CD4-positive, alpha-beta T cell treated with Interleukin-2 at 100 ng/mL for 4 hours (primary cell): ENCODE measurements around the gene MRM3.
"Not testable (repeated sequence)": the region's sequence is repeated elsewhere in the genome, so short reads cannot be mapped to it uniquely, and the experiment has no call there.

ENCODE experiments used
- DNase-seq: peaks from one replicate; pipeline ENCODE4 v3.0.0-alpha.2; 2020; ENCODE audit warnings: low spot score

Gene MRM3

GRCh38 chr17:781805-782731, at the start of gene MRM3, which contains the start of gene GLOD4:
MRM3 (plus strand) TSS chr17:782353; CDS start chr17:782379, 26 bp downstream.
GLOD4 (minus strand) TSS chr17:782280; CDS start chr17:782255, 25 bp downstream.
- peak; percentile 93 for DNase-seq

GRCh38 chr17:732902-733720, 49.0 kb upstream of the MRM3 start:
- DNase-seq, result no peak

GRCh38 chr17:733743-734142, 48.4 kb upstream of the MRM3 start:
- DNase-seq, result no peak

GRCh38 chr17:737561-738113, 44.5 kb upstream of the MRM3 start:
- DNase-seq, result no peak

GRCh38 chr17:740240-741017, 41.7 kb upstream of the MRM3 start:
- peak; percentile 17 for DNase-seq

GRCh38 chr17:742147-742793, 39.9 kb upstream of the MRM3 start:
- DNase-seq, result no peak

GRCh38 chr17:743139-743538, 39.0 kb upstream of the MRM3 start:
- DNase-seq, result no peak

- no peak for DNase-seq
These were observed 37.2 kb upstream of the MRM3 start for GRCh38 chr17:744937-745336.

GRCh38 chr17:745406-745805, 36.7 kb upstream of the MRM3 start:
- no peak for DNase-seq

GRCh38 chr17:746181-746580, 36.0 kb upstream of the MRM3 start:
- DNase-seq, result no peak

GRCh38 chr17:746783-747629, 35.1 kb upstream of the MRM3 start:
- no peak for DNase-seq

- DNase-seq, result not testable (repeated sequence)
These were observed 33.5 kb upstream of the MRM3 start for GRCh38 chr17:748604-749003.

GRCh38 chr17:749359-749758, 32.8 kb upstream of the MRM3 start:
- not testable (repeated sequence) for DNase-seq

GRCh38 chr17:750431-751037, 31.6 kb upstream of the MRM3 start:
- DNase-seq, result no peak

- peak; percentile 44 for DNase-seq
These were observed 30.7 kb upstream of the MRM3 start for GRCh38 chr17:751269-752001.

- DNase-seq, result peak; percentile 97
These were observed 30.0 kb upstream of the MRM3 start, which contains the start of gene GEMIN4 for GRCh38 chr17:752002-752619. GEMIN4 (minus strand) TSS chr17:752264; CDS start chr17:752142, 122 bp downstream.

- peak; percentile 24 for DNase-seq
These were observed 29.4 kb upstream of the MRM3 start for GRCh38 chr17:752620-753219.

- no peak for DNase-seq
These were observed 28.7 kb upstream of the MRM3 start for GRCh38 chr17:753418-753817.
